Gastrocnemius medialis (tissue), 4 donors: ENCODE results near the gene SH3BP5. TPM values are rescaled to one million over a fixed set of nuclear protein-coding genes. Genes with fewer than 3 reads are reported as not detected.
A peak's percentile ranks its signal among the peaks of the same experiment; 100 is the strongest.

Experiments
- ATAC-seq, 2 donors: fragments of 150-250 bp; one replicate each; pipeline ENCODE4 v1.9.1; 2016
- DNase-seq, 2 donors: peaks; one replicate each; pipeline ENCODE4 v3.0.0-alpha.2; 2019
- H3K27ac ChIP-seq, 4 donors: fragments of 200-600 bp; sonication (generic); 1 replicate in 1 of 4; 2 replicates in 3 of 4; pipeline ENCODE4 v1.5.1; 2016 to 2018; ENCODE audit warnings: mild to moderate bottlenecking in 2 of 4, moderate library complexity in 1 of 4
- H3K27me3 ChIP-seq, 3 donors: fragments of 200-600 bp; sonication (generic) in 2 of 3; 1 replicate in 1 of 3; 2 replicates in 2 of 3; pipeline versions ENCODE4 v1.5.1 to v1.6.0; 2016 to 2019; ENCODE audit warnings: mild to moderate bottlenecking in 1 of 3, moderate library complexity in 1 of 3
- H3K36me3 ChIP-seq, 2 donors: fragments of 200-600 bp; sonication (generic) in 1 of 2; one replicate each; pipeline ENCODE4 v1.5.1; 2017 to 2018
- H3K4me1 ChIP-seq, 2 donors: fragments of 200-600 bp; sonication (generic) in 1 of 2; one replicate each; pipeline ENCODE4 v1.5.1; 2016 to 2017; ENCODE audit warnings: mild to moderate bottlenecking in 2 of 2
- H3K4me3 ChIP-seq, 4 donors: fragments of 200-600 bp; sonication (generic) in 3 of 4; 1 replicate in 1 of 4; 2 replicates in 3 of 4; pipeline ENCODE4 v1.5.1; 2016 to 2019; ENCODE audit warnings: mild to moderate bottlenecking in 2 of 4
- H3K9me3 ChIP-seq, 3 donors: fragments of 200-600 bp; sonication (generic) in 2 of 3; 1 replicate in 1 of 3; 2 replicates in 2 of 3; pipeline ENCODE4 v1.5.1; 2016 to 2019
- CTCF ChIP-seq, 5 experiments: fragments of 450-650 bp in 3 of 5; fragments of 200-600 bp in 2 of 5; sonication (generic) in 2 of 5; IDR thresholded peaks in 4 of 5; conservative IDR thresholded peaks in 1 of 5; 1 replicate in 4 of 5; 2 replicates in 1 of 5; pipeline ENCODE4 v1.5.1; 2016 to 2019; ENCODE audit warnings: antibody characterized with exemption in 5 of 5, mild to moderate bottlenecking in 3 of 5, moderate library complexity in 3 of 5
- POLR2A ChIP-seq, 2 donors: fragments of 450-650 bp; IDR thresholded peaks; one replicate each; pipeline ENCODE4 v1.6.1; 2017; ENCODE audit warnings: antibody characterized with exemption in 2 of 2, mild to moderate bottlenecking in 2 of 2, moderate library complexity in 2 of 2
- in situ Hi-C, 4 donors: fragments of 200-750 bp; cut with MboI; loops; one replicate each; pipeline versions ENCODE4 v1.15.0 to v1.8.0; 2017; ENCODE audit warnings: low sequenced_read_pairs in 4 of 4
- intact Hi-C: fragments of 100-400 bp; cut with DNase I; formaldehyde crosslinking; loops from one replicate; pipeline ENCODE4 v1.15.1; 2023; ENCODE audit warnings: low total_unique reads
- total RNA-seq, 4 donors: library from RNA; depleted of rRNA; stranded (reverse); fragments of >200 nt; gene quantifications; one replicate each; pipeline versions ENCODE4 v1.1.0 to v1.2.3, GENCODE V29; 2016

Gene SH3BP5
- total RNA-seq, 4 donors from 2014 or later, result 31.5 to 111 (median 75.5) TPM

- H3K4me3 ChIP-seq, result no peak overlapping the region
- TF ChIP-seq CTCF (IDR thresholded peaks at IDR 0.05 in 4 of 5, conservative IDR thresholded peaks at IDR 0.05 in 1 of 5) (no peak), POLR2A (IDR thresholded peaks at IDR 0.05) (no peak)
- H3K27ac ChIP-seq, result peak overlapping the region; percentile 12 to 48 (median 40)
- H3K4me1 ChIP-seq, result peaks cover 43 to 48% of the 10 kb centered on the region in 2 donors
- DNase-seq, result peak in 1 of 2 donors; percentile 6
- ATAC-seq, result no peak
- intact Hi-C loops, result no loop called here
- no peaks in the 10 kb centered on the region for H3K27me3 ChIP-seq
- in situ Hi-C loops, result no loop called here
- no peaks in the 10 kb centered on the region for H3K9me3 ChIP-seq
- no peaks in the 10 kb centered on the region for H3K36me3 ChIP-seq
Measured at GRCh38 chr3:15310491-15311370, 21.7 kb downstream of the SH3BP5 start.

- intact Hi-C loops, result no loop called here
- no peaks in the 10 kb centered on the region for H3K9me3 ChIP-seq
- no peaks in the 10 kb centered on the region for H3K27me3 ChIP-seq
- H3K27ac ChIP-seq, result peak overlapping the region in 1 of 4 donors; percentile 45
- no peak overlapping the region for H3K4me3 ChIP-seq
- in situ Hi-C loops, result no loop called here
- ATAC-seq, result no peak
- no peaks in the 10 kb centered on the region for H3K36me3 ChIP-seq
- H3K4me1 ChIP-seq, result peaks cover 34 to 44% of the 10 kb centered on the region in 2 donors
- peak in 1 of 2 donors; percentile 9 for DNase-seq
- TF ChIP-seq POLR2A (IDR thresholded peaks at IDR 0.05) (no peak), CTCF (IDR thresholded peaks at IDR 0.05 in 4 of 5, conservative IDR thresholded peaks at IDR 0.05 in 1 of 5) (no peak)
Measured at GRCh38 chr3:15309662-15310335, 22.6 kb downstream of the SH3BP5 start.

DNA sequence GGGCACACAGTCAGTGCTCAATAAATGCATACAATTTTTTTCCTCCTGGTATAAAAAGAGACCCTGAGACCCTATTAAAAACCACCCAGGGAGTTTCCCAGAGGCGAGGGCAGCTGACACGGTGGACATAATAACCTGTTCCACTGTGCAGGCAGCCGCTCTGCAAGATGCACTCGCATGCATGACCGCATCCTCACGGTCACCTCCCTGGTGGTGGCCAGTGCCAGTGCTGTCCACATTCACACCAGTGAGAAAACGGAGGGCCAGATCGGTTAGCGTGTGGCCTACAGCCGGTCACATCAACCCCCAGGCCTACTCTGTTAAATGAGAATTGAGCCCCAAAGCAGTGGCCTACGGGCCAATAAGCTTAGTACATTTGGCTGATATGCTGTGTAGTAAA, 24.8 kb downstream of the SH3BP5 start:
- peak in 1 of 2 donors; percentile 6 for DNase-seq
- TF ChIP-seq POLR2A (IDR thresholded peaks at IDR 0.05), result no peak
- TF ChIP-seq CTCF (IDR thresholded peaks at IDR 0.05 in 4 of 5, conservative IDR thresholded peaks at IDR 0.05 in 1 of 5), result no peak
- Histone ChIP-seq H3K27me3 (no peaks in the 10 kb centered on the region), H3K4me1 (peaks cover 12 to 29% of the 10 kb centered on the region in 2 donors), H3K36me3 (peaks cover 0 to 10% of the 10 kb centered on the region in 2 donors), H3K27ac (no peak overlapping the region), H3K4me3 (no peak overlapping the region), H3K9me3 (no peaks in the 10 kb centered on the region)
- in situ Hi-C loops (no loop called here), intact Hi-C loops (no loop called here)
- no peak for ATAC-seq

GRCh38 chr3:15306979-15307359, 25.4 kb downstream of the SH3BP5 start:
- no peak for ATAC-seq
- in situ Hi-C loops, result no loop called here

More at GRCh38 chr3:15306979-15307359, 25.4 kb downstream of the SH3BP5 start:
- no peak for DNase-seq
- intact Hi-C loops, result no loop called here
- H3K4me3 ChIP-seq, result no peak overlapping the region
- peaks cover 8 to 26% of the 10 kb centered on the region in 2 donors for H3K4me1 ChIP-seq
- no peaks in the 10 kb centered on the region for H3K9me3 ChIP-seq
- H3K36me3 ChIP-seq, result peaks cover 0 to 10% of the 10 kb centered on the region in 2 donors
- H3K27me3 ChIP-seq, result no peaks in the 10 kb centered on the region
- no peak overlapping the region for H3K27ac ChIP-seq
- no peak for TF ChIP-seq CTCF (IDR thresholded peaks at IDR 0.05 in 4 of 5, conservative IDR thresholded peaks at IDR 0.05 in 1 of 5)
- TF ChIP-seq POLR2A (IDR thresholded peaks at IDR 0.05), result no peak
